Measurements from ENCODE around the gene FAM151A. TPM values are rescaled to one million over a fixed set of nuclear protein-coding genes. Genes with fewer than 3 reads are reported as not detected.
A peak's percentile ranks its signal among the peaks of the same experiment; 100 is the strongest.

The FAM151A gene
- total RNA-seq = not detected

GRCh38 chr1:54623216-54624007 lies at the start of gene FAM151A:
Gene FAM151A, minus strand, starts transcription at chr1:54623525. Its CDS starts 130 bp downstream, at chr1:54623395.
- no peaks in the 10 kb centered on the region for H3K9me3 Mint-ChIP-seq
- H3K4me3 Mint-ChIP-seq = no peak within 1 kb of the TSS
- CTCF ChIA-PET = interaction anchor here (0.8 kb wide), 1 partner anchor 1565 kb away, joined by 5 read pairs; no protein-coding TSS in a partner anchor
- H3K27ac Mint-ChIP-seq = no peak within 1 kb of the TSS
- intact Hi-C loops (cut with micrococcal nuclease) = no loop called here
- no peaks in the 10 kb centered on the region for H3K27me3 Mint-ChIP-seq (ENCODE audit: low read depth)
- no peak for DNase-seq
- H3K36me3 Mint-ChIP-seq (ENCODE audit: low read depth) = no peaks in the 10 kb centered on the region
- H3K4me1 Mint-ChIP-seq (ENCODE audit: low read depth) = no peaks in the 10 kb centered on the region

GRCh38 chr1:54671985-54672608 lies 48.8 kb upstream of the FAM151A start:
- CTCF ChIA-PET = interaction anchor here (0.7 to 3.1 kb wide), 7 partner anchors 90 to 173 kb away, joined by 3 to 15 read pairs (median 3); no protein-coding TSS in a partner anchor
- Mint-ChIP-seq H3K27me3 (ENCODE audit: low read depth) (no peaks in the 10 kb centered on the region), H3K36me3 (ENCODE audit: low read depth) (no peaks in the 10 kb centered on the region), H3K27ac (no peak overlapping the region), H3K4me3 (no peak overlapping the region), H3K9me3 (no peaks in the 10 kb centered on the region), H3K4me1 (ENCODE audit: low read depth) (no peaks in the 10 kb centered on the region)
- DNase-seq = peak; percentile 84
- intact Hi-C loops (cut with micrococcal nuclease) = loop anchor here (1.0 to 5.0 kb wide), 7 partner anchors 43 to 350 kb away; partner anchors contain the start of genes TTC22 and TTC4

- Mint-ChIP-seq H3K27ac (no peak overlapping the region), H3K9me3 (no peaks in the 10 kb centered on the region), H3K36me3 (ENCODE audit: low read depth) (no peaks in the 10 kb centered on the region), H3K27me3 (ENCODE audit: low read depth) (no peaks in the 10 kb centered on the region), H3K4me1 (ENCODE audit: low read depth) (no peaks in the 10 kb centered on the region), H3K4me3 (no peak overlapping the region)
- CTCF ChIA-PET = interaction anchor here (1.3 kb wide), 1 partner anchor 144 kb away, joined by 3 read pairs; no protein-coding TSS in a partner anchor
- no peak for DNase-seq
- intact Hi-C loops (cut with micrococcal nuclease) = no loop called here
Measured at GRCh38 chr1:54668567-54668966, 45.2 kb upstream of the FAM151A start.

GRCh38 chr1:54667797-54668196 lies 44.5 kb upstream of the FAM151A start:
- DNase-seq = no peak
- no peaks in the 10 kb centered on the region for H3K9me3 Mint-ChIP-seq
- no peaks in the 10 kb centered on the region for H3K27me3 Mint-ChIP-seq (ENCODE audit: low read depth)
- H3K36me3 Mint-ChIP-seq (ENCODE audit: low read depth) = no peaks in the 10 kb centered on the region
- no peak overlapping the region for H3K4me3 Mint-ChIP-seq
- intact Hi-C loops (cut with micrococcal nuclease) = no loop called here
- CTCF ChIA-PET = interaction anchor here (0.6 to 1.3 kb wide), 6 partner anchors 104 to 578 kb away, joined by 3 to 5 read pairs (median 3); no protein-coding TSS in a partner anchor
- H3K27ac Mint-ChIP-seq = no peak overlapping the region
- H3K4me1 Mint-ChIP-seq (ENCODE audit: low read depth) = no peaks in the 10 kb centered on the region

- Mint-ChIP-seq H3K4me3 (no peak overlapping the region), H3K36me3 (ENCODE audit: low read depth) (no peaks in the 10 kb centered on the region), H3K27ac (no peak overlapping the region), H3K27me3 (ENCODE audit: low read depth) (no peaks in the 10 kb centered on the region), H3K4me1 (ENCODE audit: low read depth) (no peaks in the 10 kb centered on the region), H3K9me3 (no peaks in the 10 kb centered on the region)
- DNase-seq = no peak
- intact Hi-C loops (cut with micrococcal nuclease) = no loop called here
- CTCF ChIA-PET = interaction anchor here (0.6 kb wide), 1 partner anchor 31 kb away, joined by 4 read pairs; no protein-coding TSS in a partner anchor
Measured at GRCh38 chr1:54666333-54666732, 43.0 kb upstream of the FAM151A start.

GRCh38 chr1:54665852-54666251 lies 42.5 kb upstream of the FAM151A start:
- Mint-ChIP-seq H3K4me3 (no peak overlapping the region), H3K9me3 (no peaks in the 10 kb centered on the region), H3K4me1 (ENCODE audit: low read depth) (no peaks in the 10 kb centered on the region), H3K36me3 (ENCODE audit: low read depth) (no peaks in the 10 kb centered on the region), H3K27ac (no peak overlapping the region), H3K27me3 (ENCODE audit: low read depth) (no peaks in the 10 kb centered on the region)
- intact Hi-C loops (cut with micrococcal nuclease) = no loop called here
- no peak for DNase-seq
- CTCF ChIA-PET = no interaction called here

GRCh38 chr1:54664364-54664763 lies 41.0 kb upstream of the FAM151A start:
- intact Hi-C loops (cut with micrococcal nuclease) = no loop called here
- Mint-ChIP-seq H3K4me1 (ENCODE audit: low read depth) (peaks cover 2% of the 10 kb centered on the region), H3K27ac (no peak overlapping the region), H3K4me3 (no peak overlapping the region), H3K27me3 (ENCODE audit: low read depth) (no peaks in the 10 kb centered on the region), H3K36me3 (ENCODE audit: low read depth) (no peaks in the 10 kb centered on the region), H3K9me3 (peaks cover 3% of the 10 kb centered on the region)
- DNase-seq = no peak
- CTCF ChIA-PET = no interaction called here

GRCh38 chr1:54663725-54664124 lies 40.4 kb upstream of the FAM151A start:
- H3K27ac Mint-ChIP-seq = no peak overlapping the region
- peaks cover 3% of the 10 kb centered on the region for H3K9me3 Mint-ChIP-seq
- intact Hi-C loops (cut with micrococcal nuclease) = no loop called here
- no peaks in the 10 kb centered on the region for H3K36me3 Mint-ChIP-seq (ENCODE audit: low read depth)
- no peak for DNase-seq
- peaks cover 2% of the 10 kb centered on the region for H3K4me1 Mint-ChIP-seq (ENCODE audit: low read depth)
- CTCF ChIA-PET = interaction anchor here (0.6 to 0.7 kb wide), 2 partner anchors 11 to 281 kb away, joined by 3 to 4 read pairs; no protein-coding TSS in a partner anchor
- H3K27me3 Mint-ChIP-seq (ENCODE audit: low read depth) = no peaks in the 10 kb centered on the region
- no peak overlapping the region for H3K4me3 Mint-ChIP-seq

GRCh38 chr1:54658164-54658913 lies 35.0 kb upstream of the FAM151A start:
- intact Hi-C loops (cut with micrococcal nuclease) = no loop called here
- CTCF ChIA-PET = interaction anchor here (1.4 kb wide), 1 partner anchor 132 kb away, joined by 4 read pairs; no protein-coding TSS in a partner anchor
- no peaks in the 10 kb centered on the region for H3K36me3 Mint-ChIP-seq (ENCODE audit: low read depth)
- H3K4me1 Mint-ChIP-seq (ENCODE audit: low read depth) = peaks cover 2% of the 10 kb centered on the region
- peaks cover 9% of the 10 kb centered on the region for H3K9me3 Mint-ChIP-seq
- H3K27me3 Mint-ChIP-seq (ENCODE audit: low read depth) = no peaks in the 10 kb centered on the region
- no peak overlapping the region for H3K27ac Mint-ChIP-seq
- H3K4me3 Mint-ChIP-seq = no peak overlapping the region
- DNase-seq = no peak

- intact Hi-C loops (cut with micrococcal nuclease) = no loop called here
- Mint-ChIP-seq H3K9me3 (peaks cover 2% of the 10 kb centered on the region), H3K27ac (no peak overlapping the region), H3K4me3 (no peak overlapping the region), H3K36me3 (ENCODE audit: low read depth) (no peaks in the 10 kb centered on the region), H3K4me1 (ENCODE audit: low read depth) (no peaks in the 10 kb centered on the region), H3K27me3 (ENCODE audit: low read depth) (no peaks in the 10 kb centered on the region)
- CTCF ChIA-PET = no interaction called here
- no peak for DNase-seq
Measured at GRCh38 chr1:54653036-54653435, 29.7 kb upstream of the FAM151A start.

GRCh38 chr1:54652168-54652567 lies 28.8 kb upstream of the FAM151A start:
- intact Hi-C loops (cut with micrococcal nuclease) = no loop called here
- H3K9me3 Mint-ChIP-seq = no peaks in the 10 kb centered on the region
- DNase-seq = no peak
- no peak overlapping the region for H3K4me3 Mint-ChIP-seq
- H3K27me3 Mint-ChIP-seq (ENCODE audit: low read depth) = no peaks in the 10 kb centered on the region
- CTCF ChIA-PET = no interaction called here
- H3K36me3 Mint-ChIP-seq (ENCODE audit: low read depth) = no peaks in the 10 kb centered on the region
- H3K4me1 Mint-ChIP-seq (ENCODE audit: low read depth) = no peaks in the 10 kb centered on the region
- H3K27ac Mint-ChIP-seq = no peak overlapping the region

- DNase-seq = no peak
- no peak overlapping the region for H3K4me3 Mint-ChIP-seq
- no peaks in the 10 kb centered on the region for H3K9me3 Mint-ChIP-seq
- no peaks in the 10 kb centered on the region for H3K27me3 Mint-ChIP-seq (ENCODE audit: low read depth)
- H3K4me1 Mint-ChIP-seq (ENCODE audit: low read depth) = no peaks in the 10 kb centered on the region
- no peaks in the 10 kb centered on the region for H3K36me3 Mint-ChIP-seq (ENCODE audit: low read depth)
- intact Hi-C loops (cut with micrococcal nuclease) = no loop called here
- no peak overlapping the region for H3K27ac Mint-ChIP-seq
- CTCF ChIA-PET = no interaction called here
Measured at GRCh38 chr1:54651608-54652007, 28.3 kb upstream of the FAM151A start.
